AG04450 (cell line): ENCODE results near the gene GRK5. TPM values are rescaled to one million over a fixed set of nuclear protein-coding genes. Genes with fewer than 3 reads are reported as not detected.

ENCODE experiments used
- CTCF ChIA-PET: fragments of 300-600, 350-600 bp; formaldehyde crosslinking; extraction: SDS; loops from one replicate; lab custom pipeline; 2022; ENCODE audit warnings: antibody characterized with exemption, inconsistent platforms; lab: Charles Lee
- POLR2A ChIA-PET: fragments of 350-600 bp; formaldehyde crosslinking; extraction: SDS; loops from one replicate; lab custom pipeline; 2021; ENCODE audit warnings: antibody characterized with exemption, inconsistent platforms; lab: Yijun Ruan, JAX
- DNase-seq: peaks from one replicate; pipeline ENCODE4 v3.0.0-alpha.2; 2011; ENCODE audit warnings: low read depth, low spot score
- H3K27ac ChIP-seq: one replicate; pipeline ENCODE4 v1.5.1; 2012; ENCODE audit warnings: low read depth, low read length, control low read depth
- H3K27me3 ChIP-seq: one replicate; pipeline ENCODE4 v1.6.0; 2012; ENCODE audit warnings: low read length; ENCODE audit not compliant: control insufficient read depth, insufficient read depth
- H3K4me3 ChIP-seq: 2 replicates; pipeline ENCODE4 v1.5.1; 2011; ENCODE audit warnings: mild to moderate bottlenecking, low read depth, low read length, control low read depth
- H3K9me3 ChIP-seq: 2 replicates; pipeline ENCODE4 v1.5.1; 2012; ENCODE audit warnings: low read length; ENCODE audit not compliant: control insufficient read depth, insufficient read depth
- polyA plus RNA-seq: library from polyadenylated mRNA; depleted of rRNA; stranded (reverse); fragments of >200 nt; gene quantifications from 2 replicates; pipeline ENCODE4 v1.2.3, GENCODE V29; 2011
- TF ChIP-seq, protein P1 (sequence below): IDR thresholded peaks from 2 replicates; pipeline ENCODE4 v1.5.1; 2011; ENCODE audit warnings: low read depth, low read length, control low read depth, inconsistent platforms

Gene GRK5
- polyA plus RNA-seq, 1 experiment, result 27.6 TPM

- CTCF ChIA-PET, result interaction anchor here (1.2 kb wide), 1 partner anchor 141 kb away, joined by 4 read pairs; no protein-coding TSS in a partner anchor
- H3K4me3 ChIP-seq, result no peak overlapping the region
- DNase-seq, result no peak
- H3K27ac ChIP-seq, result no peak overlapping the region
- TF ChIP-seq, protein P1, sequence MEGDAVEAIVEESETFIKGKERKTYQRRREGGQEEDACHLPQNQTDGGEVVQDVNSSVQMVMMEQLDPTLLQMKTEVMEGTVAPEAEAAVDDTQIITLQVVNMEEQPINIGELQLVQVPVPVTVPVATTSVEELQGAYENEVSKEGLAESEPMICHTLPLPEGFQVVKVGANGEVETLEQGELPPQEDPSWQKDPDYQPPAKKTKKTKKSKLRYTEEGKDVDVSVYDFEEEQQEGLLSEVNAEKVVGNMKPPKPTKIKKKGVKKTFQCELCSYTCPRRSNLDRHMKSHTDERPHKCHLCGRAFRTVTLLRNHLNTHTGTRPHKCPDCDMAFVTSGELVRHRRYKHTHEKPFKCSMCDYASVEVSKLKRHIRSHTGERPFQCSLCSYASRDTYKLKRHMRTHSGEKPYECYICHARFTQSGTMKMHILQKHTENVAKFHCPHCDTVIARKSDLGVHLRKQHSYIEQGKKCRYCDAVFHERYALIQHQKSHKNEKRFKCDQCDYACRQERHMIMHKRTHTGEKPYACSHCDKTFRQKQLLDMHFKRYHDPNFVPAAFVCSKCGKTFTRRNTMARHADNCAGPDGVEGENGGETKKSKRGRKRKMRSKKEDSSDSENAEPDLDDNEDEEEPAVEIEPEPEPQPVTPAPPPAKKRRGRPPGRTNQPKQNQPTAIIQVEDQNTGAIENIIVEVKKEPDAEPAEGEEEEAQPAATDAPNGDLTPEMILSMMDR, result no peak
- peaks cover 13% of the 10 kb centered on the region for H3K9me3 ChIP-seq
- POLR2A ChIA-PET, result interaction anchor here (1.1 kb wide), 1 partner anchor 48 kb away, joined by 3 read pairs; no protein-coding TSS in a partner anchor
- no peaks in the 10 kb centered on the region for H3K27me3 ChIP-seq
These were observed 143.2 kb downstream of the GRK5 start for GRCh38 chr10:119350502-119351097.

- TF ChIP-seq, protein P1, result no peak
- H3K27ac ChIP-seq, result no peak overlapping the region
- H3K27me3 ChIP-seq, result no peaks in the 10 kb centered on the region
- ChIA-PET CTCF (interaction anchor here (1.2 kb wide), 1 partner anchor 141 kb away, joined by 4 read pairs; no protein-coding TSS in a partner anchor), POLR2A (interaction anchor here (1.1 kb wide), 1 partner anchor 49 kb away, joined by 3 read pairs; no protein-coding TSS in a partner anchor)
- peaks cover 13% of the 10 kb centered on the region for H3K9me3 ChIP-seq
- H3K4me3 ChIP-seq, result no peak overlapping the region
- DNase-seq, result no peak
These were observed 143.8 kb downstream of the GRK5 start for GRCh38 chr10:119351189-119351588.

DNA sequence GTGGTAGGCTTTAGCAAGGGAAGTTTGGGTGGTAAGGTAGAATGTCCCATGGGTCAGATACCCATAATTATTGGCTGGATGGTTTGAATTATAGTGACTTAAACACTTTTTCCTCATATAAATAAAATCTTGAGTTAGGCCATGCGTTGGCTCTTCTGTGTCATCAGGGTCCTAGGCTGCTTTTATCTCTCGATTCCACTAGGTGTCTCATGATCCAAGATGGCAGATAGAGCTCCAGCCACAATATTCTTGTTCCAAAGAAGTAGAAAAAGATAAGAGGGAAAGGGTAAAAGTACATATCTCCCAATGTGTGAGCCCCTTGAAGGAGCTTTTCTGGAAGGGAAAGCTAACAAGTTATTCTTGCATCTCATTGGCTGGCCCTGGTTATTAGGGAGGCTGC lies 144.7 kb downstream of the GRK5 start:
- H3K27ac ChIP-seq, result no peak overlapping the region
- TF ChIP-seq, protein P1, result no peak
- ChIA-PET CTCF (interaction anchor here (1.2 kb wide), 1 partner anchor 153 kb away, joined by 3 read pairs; no protein-coding TSS in a partner anchor), POLR2A (no interaction called here)
- no peak overlapping the region for H3K4me3 ChIP-seq
- H3K9me3 ChIP-seq, result peaks cover 16% of the 10 kb centered on the region
- DNase-seq, result no peak
- H3K27me3 ChIP-seq, result no peaks in the 10 kb centered on the region

DNA sequence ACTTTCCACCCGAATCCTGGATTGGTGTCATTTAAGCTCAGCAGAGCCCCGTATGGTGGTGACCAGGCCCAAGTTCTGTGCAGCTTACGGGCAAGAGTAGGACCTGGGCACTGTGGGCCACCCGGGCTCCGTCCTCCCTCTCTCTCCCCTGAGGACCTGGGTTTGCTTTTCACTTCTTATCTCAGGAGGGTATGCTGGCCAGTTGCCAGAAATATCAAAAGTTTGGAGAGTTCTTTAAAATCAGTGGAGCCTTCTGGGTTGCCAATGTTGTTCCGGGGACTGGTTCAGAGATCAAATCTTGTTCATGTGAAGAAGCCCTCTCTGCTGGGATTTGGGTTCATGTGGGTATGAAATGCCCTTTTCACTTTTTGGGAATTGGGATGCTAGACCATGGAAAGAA lies 145.4 kb downstream of the GRK5 start:
- ChIA-PET POLR2A (no interaction called here), CTCF (interaction anchor here (1.2 kb wide), 1 partner anchor 154 kb away, joined by 3 read pairs; no protein-coding TSS in a partner anchor)
- DNase-seq, result no peak
- Histone ChIP-seq H3K4me3 (no peak overlapping the region), H3K27ac (no peak overlapping the region), H3K27me3 (no peaks in the 10 kb centered on the region), H3K9me3 (peaks cover 16% of the 10 kb centered on the region)
- TF ChIP-seq, protein P1, result no peak

DNA sequence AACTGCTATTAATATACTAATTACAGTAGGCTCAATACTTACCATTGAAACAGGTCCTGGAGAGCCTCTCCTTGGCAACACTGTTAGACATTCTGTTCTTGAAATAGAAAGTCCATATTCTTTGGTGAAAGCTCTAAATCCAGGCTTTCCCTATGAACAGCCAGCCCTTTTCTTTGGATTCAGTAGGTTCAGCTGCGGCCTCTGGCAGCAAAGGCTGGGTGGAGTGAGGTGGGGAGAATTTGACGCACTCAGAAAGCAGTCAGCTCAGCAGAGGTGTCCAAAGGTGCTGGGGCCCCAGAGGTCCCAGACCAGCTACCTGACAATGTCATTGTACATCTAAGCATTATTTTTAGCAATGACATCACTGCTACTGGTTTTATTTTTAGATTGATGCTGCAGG lies 146.1 kb downstream of the GRK5 start:
- no peak for DNase-seq
- POLR2A ChIA-PET, result no interaction called here
- Histone ChIP-seq H3K9me3 (peaks cover 16% of the 10 kb centered on the region), H3K27me3 (no peaks in the 10 kb centered on the region), H3K4me3 (no peak overlapping the region), H3K27ac (no peak overlapping the region)
- TF ChIP-seq, protein P1, result no peak
- CTCF ChIA-PET, result no interaction called here
